Upper lobe of left lung (tissue), 4 donors: ENCODE data around the gene S100A9.

ENCODE experiments used
- CTCF ChIP-seq, 6 experiments: fragments of 450-650 bp in 4 of 6; fragments of 200-600 bp in 2 of 6; sonication (generic) in 2 of 6; IDR thresholded peaks; one replicate each; pipeline ENCODE4 v1.5.1; 2016 to 2019; ENCODE audit warnings: antibody characterized with exemption in 6 of 6
- EP300 ChIP-seq, 4 donors: sonication (generic); formaldehyde crosslinking; IDR thresholded peaks; one replicate each; pipeline ENCODE4 v1.5.1; 2017; ENCODE audit warnings: antibody characterized with exemption in 4 of 4, control low read depth in 2 of 4
- POLR2A ChIP-seq, 4 donors: fragments of 450-650 bp; IDR thresholded peaks; one replicate each; pipeline ENCODE4 v1.5.1; 2016 to 2017; ENCODE audit warnings: antibody characterized with exemption in 4 of 4, mild to moderate bottlenecking in 2 of 4
- POLR2AphosphoS5 ChIP-seq, 2 donors: sonication (generic); formaldehyde crosslinking; IDR thresholded peaks; one replicate each; pipeline ENCODE4 v1.5.1; 2017; ENCODE audit warnings: antibody characterized with exemption in 2 of 2

- TF ChIP-seq CTCF (IDR thresholded peaks at IDR 0.05) (no peak), POLR2A (IDR thresholded peaks at IDR 0.05) (no peak), POLR2AphosphoS5 (IDR thresholded peaks at IDR 0.05) (no peak), EP300 (IDR thresholded peaks at IDR 0.05) (no peak)
Measured at GRCh38 chr1:153363641-153364040, 6.0 kb downstream of the S100A9 start.
